H9 (cell line): ENCODE results near the gene ANO10. TPM values are rescaled to one million over a fixed set of nuclear protein-coding genes. Genes with fewer than 3 reads are reported as not detected.

Source experiments
- DNase-seq: peaks from one replicate; pipeline ENCODE4 v3.0.0-alpha.2; 2017
- H2AFZ ChIP-seq: one replicate; pipeline ENCODE4 v1.6.1; 2013; ENCODE audit warnings: mild to moderate bottlenecking, low read length, control low read depth, moderate library complexity
- H2AK5ac ChIP-seq: 2 replicates; pipeline ENCODE4 v1.6.1; 2013; ENCODE audit warnings: low read length, control low read depth, mixed read lengths; ENCODE audit not compliant: insufficient read length
- H2BK120ac ChIP-seq: one replicate; pipeline ENCODE4 v1.6.1; 2013; ENCODE audit warnings: low read depth, mild to moderate bottlenecking, low read length, control low read depth, inconsistent platforms; ENCODE audit not compliant: poor library complexity, severe bottlenecking
- H2BK12ac ChIP-seq: 2 replicates; pipeline ENCODE4 v1.6.1; 2013; ENCODE audit warnings: low read length, control low read depth, mixed read lengths, low read depth; ENCODE audit not compliant: insufficient read length
- H2BK15ac ChIP-seq: 2 replicates; pipeline ENCODE4 v1.6.1; 2013; ENCODE audit warnings: low read depth, low read length, control low read depth
- H2BK20ac ChIP-seq: one replicate; pipeline ENCODE4 v1.6.1; 2013; ENCODE audit warnings: low read depth, mild to moderate bottlenecking, low read length, control low read depth, inconsistent platforms; ENCODE audit not compliant: poor library complexity, severe bottlenecking
- H2BK5ac ChIP-seq: 2 replicates; pipeline ENCODE4 v1.6.1; 2013; ENCODE audit warnings: low read length, control low read depth, mixed read lengths; ENCODE audit not compliant: insufficient read length
- H3K14ac ChIP-seq: 2 replicates; pipeline ENCODE4 v1.6.1; 2013; ENCODE audit warnings: low read length, control low read depth; ENCODE audit not compliant: insufficient read depth
- H3K18ac ChIP-seq: 2 replicates; pipeline ENCODE4 v1.6.1; 2013; ENCODE audit warnings: low read depth, mild to moderate bottlenecking, mixed read lengths, low read length, control low read depth; ENCODE audit not compliant: insufficient read length
- H3K23ac ChIP-seq: 2 replicates; pipeline ENCODE4 v1.6.1; 2013; ENCODE audit warnings: low read length, control low read depth, mixed read lengths, low read depth; ENCODE audit not compliant: insufficient read length
- H3K23me2 ChIP-seq: 2 replicates; pipeline ENCODE4 v1.6.1; 2013; ENCODE audit warnings: low read depth, mild to moderate bottlenecking, mixed read lengths, low read length, control low read depth; ENCODE audit not compliant: insufficient read length, poor library complexity, severe bottlenecking
- H3K27ac ChIP-seq: 2 replicates; pipeline ENCODE4 v1.5.1; 2013; ENCODE audit warnings: low read length, control low read depth, mixed read lengths, low read depth; ENCODE audit not compliant: insufficient read length
- H3K27me3 ChIP-seq: 2 replicates; pipeline ENCODE4 v1.6.1; 2013; ENCODE audit warnings: low read length, control low read depth, inconsistent platforms; ENCODE audit not compliant: insufficient read depth
- H3K4ac ChIP-seq: 2 replicates; pipeline ENCODE4 v1.6.1; 2013; ENCODE audit warnings: low read depth, mild to moderate bottlenecking, control low read depth, inconsistent platforms, low read length, moderate library complexity
- H3K4me1 ChIP-seq: 2 replicates; pipeline ENCODE4 v1.6.1; 2013; ENCODE audit warnings: low read length, control low read depth, inconsistent platforms; ENCODE audit not compliant: insufficient read depth
- H3K4me2 ChIP-seq: 2 replicates; pipeline ENCODE4 v1.6.1; 2013; ENCODE audit warnings: low read length, control low read depth, mixed read lengths; ENCODE audit not compliant: insufficient read length, insufficient read depth
- H3K56ac ChIP-seq: 2 replicates; pipeline ENCODE4 v1.6.1; 2013; ENCODE audit warnings: low read depth, mild to moderate bottlenecking, mixed read lengths, low read length, control low read depth; ENCODE audit not compliant: insufficient read length
- H3K79me1 ChIP-seq: 2 replicates; pipeline ENCODE4 v1.6.1; 2013; ENCODE audit warnings: low read depth, mild to moderate bottlenecking, moderate library complexity, low read length, control low read depth, inconsistent platforms; ENCODE audit not compliant: insufficient read depth, poor library complexity, severe bottlenecking
- H3K79me2 ChIP-seq: 2 replicates; pipeline ENCODE4 v1.6.1; 2013; ENCODE audit warnings: low read length, control low read depth, inconsistent platforms; ENCODE audit not compliant: insufficient read depth
- H3K9ac ChIP-seq: 2 replicates; pipeline ENCODE4 v1.6.1; 2013; ENCODE audit warnings: low read length, control low read depth, mixed read lengths; ENCODE audit not compliant: insufficient read length; ENCODE audit errors: extremely low read depth
- H3K9me3 ChIP-seq: one replicate; pipeline ENCODE4 v1.6.1; 2013; ENCODE audit warnings: low read depth, low read length, inconsistent platforms; ENCODE audit not compliant: control insufficient read depth
- H3T11ph ChIP-seq: one replicate; pipeline ENCODE4 v1.6.1; 2013; ENCODE audit warnings: mild to moderate bottlenecking, low read length, control low read depth, inconsistent platforms
- H4K20me1 ChIP-seq: one replicate; pipeline ENCODE4 v1.6.1; 2013; ENCODE audit not compliant: control insufficient read depth, insufficient read length, insufficient read depth
- H4K5ac ChIP-seq: 2 replicates; pipeline ENCODE4 v1.6.1; 2013; ENCODE audit warnings: low read depth, mild to moderate bottlenecking, mixed read lengths, low read length, control low read depth; ENCODE audit not compliant: insufficient read length
- H4K8ac ChIP-seq: replicated peaks from 2 replicates; pipeline ENCODE4 v1.6.1; 2013; ENCODE audit warnings: low read length, control low read depth, mixed read lengths, low read depth; ENCODE audit not compliant: insufficient read length
- H4K91ac ChIP-seq: 2 replicates; pipeline ENCODE4 v1.6.1; 2013; ENCODE audit warnings: low read depth, mild to moderate bottlenecking, moderate library complexity, mixed read lengths, low read length, control low read depth; ENCODE audit not compliant: insufficient read length
- H3K27ac Mint-ChIP-seq, 3 experiments: 2 replicates in 2 of 3; 3 replicates in 1 of 3; pipeline ENCODE4 v1.8.0; 2020 to 2021; ENCODE audit warnings: mixed read lengths in 3 of 3, mild to moderate bottlenecking in 1 of 3, moderate library complexity in 1 of 3
- H3K27me3 Mint-ChIP-seq: 2 replicates; pipeline ENCODE4 v1.8.0; 2021; ENCODE audit warnings: low read depth, mild to moderate bottlenecking, moderate library complexity, mixed read lengths
- H3K36me3 Mint-ChIP-seq, 3 experiments: 2 replicates in 2 of 3; 3 replicates in 1 of 3; pipeline ENCODE4 v1.8.0; 2020 to 2021; ENCODE audit warnings: low read depth in 3 of 3, mixed read lengths in 3 of 3; ENCODE audit not compliant: insufficient read depth in 1 of 3
- H3K4me1 Mint-ChIP-seq, 2 experiments: 2 replicates each; pipeline ENCODE4 v1.8.0; 2020; ENCODE audit warnings: mixed read lengths in 2 of 2
- H3K4me3 Mint-ChIP-seq, 2 experiments: 2 replicates in 1 of 2; 3 replicates in 1 of 2; pipeline ENCODE4 v1.8.0; 2020 to 2021; ENCODE audit warnings: mild to moderate bottlenecking in 2 of 2, mixed read lengths in 2 of 2, moderate library complexity in 1 of 2
- H3K9me3 Mint-ChIP-seq, 2 experiments: 2 replicates in 1 of 2; 3 replicates in 1 of 2; pipeline ENCODE4 v1.8.0; 2020; ENCODE audit warnings: mild to moderate bottlenecking in 2 of 2, mixed read lengths in 2 of 2, moderate library complexity in 1 of 2
- WGBS: extraction: QIAGEN DNeasy Blood & Tissue Kit; methylation state at CpG from one replicate; pipeline ENCODE4 v1.1.7; 2013; ENCODE audit warnings: missing lambda C conversion rate, low lambda C conversion rate, mixed read lengths; ENCODE audit not compliant: insufficient read length; ENCODE audit errors: extremely low coverage; 5-methylcytosine and 5-hydroxymethylcytosine counted together
- total RNA-seq: library from RNA; stranded (reverse); gene quantifications from 2 replicates; pipeline ENCODE4 v1.2.1, GENCODE V29; 2021
- TF ChIP-seq, protein P1 (sequence below): fragments of 200-600 bp; sonication (generic); conservative IDR thresholded peaks from 3 replicates; pipeline ENCODE4 v1.8.0; 2021; ENCODE audit warnings: antibody characterized with exemption, mild to moderate bottlenecking

The ANO10 gene
- total RNA-seq, 1 experiment from 2014 or later = 38.7 TPM

DNA sequence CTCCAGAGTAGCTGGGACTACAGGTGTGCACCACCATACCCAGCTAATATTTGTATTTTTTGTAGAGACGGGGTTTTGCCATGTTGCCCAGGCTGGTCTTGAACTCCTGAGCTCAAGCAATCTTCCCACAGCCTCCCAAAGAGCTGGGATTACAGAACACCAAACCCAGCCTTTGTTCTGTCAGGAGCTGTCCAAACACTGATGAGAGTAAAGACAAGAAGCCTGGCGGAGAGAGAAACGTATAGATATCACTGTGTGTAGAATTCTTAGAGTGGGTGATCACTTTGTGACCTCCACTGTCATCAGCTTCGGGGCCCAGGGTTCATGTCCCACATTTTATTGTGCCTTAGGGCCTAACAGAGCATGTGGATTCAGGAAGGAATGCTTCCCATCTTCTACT, 176.0 kb downstream of the ANO10 start:
- Histone ChIP-seq H2AFZ (no peak overlapping the region), H3K79me2 (no peaks in the 10 kb centered on the region), H4K5ac (no peak overlapping the region), H3K56ac (no peak overlapping the region), H3K9me3 (no peaks in the 10 kb centered on the region), H2BK12ac (no peak overlapping the region), H3K14ac (no peak overlapping the region), H3K79me1 (no peaks in the 10 kb centered on the region), H4K8ac (no peak overlapping the region), H3K23me2 (no peaks in the 10 kb centered on the region), H4K91ac (no peak overlapping the region), H4K20me1 (no peaks in the 10 kb centered on the region), H3K4me2 (no peak overlapping the region), H2BK20ac (no peak overlapping the region), H3K18ac (no peak overlapping the region), H2BK120ac (no peak overlapping the region), H3K23ac (no peak overlapping the region), H3T11ph (no peak overlapping the region), H3K4me1 (no peaks in the 10 kb centered on the region), H2BK15ac (no peak overlapping the region), H2BK5ac (no peak overlapping the region), H3K27me3 (no peaks in the 10 kb centered on the region), H3K4ac (no peak overlapping the region), H2AK5ac (no peak overlapping the region), H3K9ac (no peak overlapping the region), H3K27ac (no peak overlapping the region)
- no CpG with 5 or more reads among the region's 4 CpGs for whole genome bisulfite sequencing
- no peak for DNase-seq
- Mint-ChIP-seq H3K4me1 (peaks cover 5 to 6% of the 10 kb centered on the region in 2 experiments), H3K27ac (no peak overlapping the region; a peak in 2 of 7 replicates), H3K9me3 (peaks cover under 1 to 8% of the 10 kb centered on the region in 2 experiments; a peak in 3 of 5 replicates), H3K36me3 (peaks cover 0 to 15% (median 5%) of the 10 kb centered on the region in 3 experiments; a peak in 5 of 7 replicates), H3K27me3 (no peaks in the 10 kb centered on the region), H3K4me3 (no peak overlapping the region)
- TF ChIP-seq, protein P1, sequence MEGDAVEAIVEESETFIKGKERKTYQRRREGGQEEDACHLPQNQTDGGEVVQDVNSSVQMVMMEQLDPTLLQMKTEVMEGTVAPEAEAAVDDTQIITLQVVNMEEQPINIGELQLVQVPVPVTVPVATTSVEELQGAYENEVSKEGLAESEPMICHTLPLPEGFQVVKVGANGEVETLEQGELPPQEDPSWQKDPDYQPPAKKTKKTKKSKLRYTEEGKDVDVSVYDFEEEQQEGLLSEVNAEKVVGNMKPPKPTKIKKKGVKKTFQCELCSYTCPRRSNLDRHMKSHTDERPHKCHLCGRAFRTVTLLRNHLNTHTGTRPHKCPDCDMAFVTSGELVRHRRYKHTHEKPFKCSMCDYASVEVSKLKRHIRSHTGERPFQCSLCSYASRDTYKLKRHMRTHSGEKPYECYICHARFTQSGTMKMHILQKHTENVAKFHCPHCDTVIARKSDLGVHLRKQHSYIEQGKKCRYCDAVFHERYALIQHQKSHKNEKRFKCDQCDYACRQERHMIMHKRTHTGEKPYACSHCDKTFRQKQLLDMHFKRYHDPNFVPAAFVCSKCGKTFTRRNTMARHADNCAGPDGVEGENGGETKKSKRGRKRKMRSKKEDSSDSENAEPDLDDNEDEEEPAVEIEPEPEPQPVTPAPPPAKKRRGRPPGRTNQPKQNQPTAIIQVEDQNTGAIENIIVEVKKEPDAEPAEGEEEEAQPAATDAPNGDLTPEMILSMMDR = no peak
